ENCODE results near the gene FFAR2.
"Not testable (repeated sequence)": the region's sequence is repeated elsewhere in the genome, so short reads cannot be mapped to it uniquely, and the experiment has no call there.

The FFAR2 gene

GRCh38 chr19:35474594-35474993 is 26.5 kb downstream of the FFAR2 start:
- not testable (repeated sequence) for H3K4me1 ChIP-seq (ENCODE audit: insufficient read depth, low read length); H3K9ac ChIP-seq (ENCODE audit: low read depth, low read length); H3K36me3 ChIP-seq (ENCODE audit: insufficient read depth, low read length); H3K9me3 ChIP-seq (ENCODE audit: control insufficient read depth, insufficient read depth, low read length)

GRCh38 chr19:35476149-35476548 is 28.1 kb downstream of the FFAR2 start:
- Histone ChIP-seq H3K36me3 (ENCODE audit: insufficient read depth, low read length) (no peaks in the 10 kb centered on the region), H3K9ac (ENCODE audit: low read depth, low read length) (no peak overlapping the region), H3K4me1 (ENCODE audit: insufficient read depth, low read length) (no peaks in the 10 kb centered on the region), H3K9me3 (ENCODE audit: control insufficient read depth, insufficient read depth, low read length) (no peaks in the 10 kb centered on the region)

- no peaks in the 10 kb centered on the region for H3K4me1 ChIP-seq (ENCODE audit: insufficient read depth, low read length)
- no peaks in the 10 kb centered on the region for H3K9me3 ChIP-seq (ENCODE audit: control insufficient read depth, insufficient read depth, low read length)
- H3K36me3 ChIP-seq (ENCODE audit: insufficient read depth, low read length), result no peaks in the 10 kb centered on the region
- no peak overlapping the region for H3K9ac ChIP-seq (ENCODE audit: low read depth, low read length)
These were observed 31.0 kb downstream of the FFAR2 start for GRCh38 chr19:35478794-35479677.

GRCh38 chr19:35483089-35483488 is 35.0 kb downstream of the FFAR2 start:
- Histone ChIP-seq H3K9me3 (ENCODE audit: control insufficient read depth, insufficient read depth, low read length) (no peaks in the 10 kb centered on the region), H3K9ac (ENCODE audit: low read depth, low read length) (no peak overlapping the region), H3K4me1 (ENCODE audit: insufficient read depth, low read length) (no peaks in the 10 kb centered on the region), H3K36me3 (ENCODE audit: insufficient read depth, low read length) (no peaks in the 10 kb centered on the region)

- no peaks in the 10 kb centered on the region for H3K9me3 ChIP-seq (ENCODE audit: control insufficient read depth, insufficient read depth, low read length)
- no peaks in the 10 kb centered on the region for H3K4me1 ChIP-seq (ENCODE audit: insufficient read depth, low read length)
- H3K9ac ChIP-seq (ENCODE audit: low read depth, low read length), result no peak overlapping the region
- H3K36me3 ChIP-seq (ENCODE audit: insufficient read depth, low read length), result no peaks in the 10 kb centered on the region
These were observed 36.4 kb downstream of the FFAR2 start for GRCh38 chr19:35484252-35485036.

- no peak overlapping the region for H3K9ac ChIP-seq (ENCODE audit: low read depth, low read length)
- no peaks in the 10 kb centered on the region for H3K9me3 ChIP-seq (ENCODE audit: control insufficient read depth, insufficient read depth, low read length)
- no peaks in the 10 kb centered on the region for H3K36me3 ChIP-seq (ENCODE audit: insufficient read depth, low read length)
- H3K4me1 ChIP-seq (ENCODE audit: insufficient read depth, low read length), result no peaks in the 10 kb centered on the region
These were observed 38.2 kb downstream of the FFAR2 start for GRCh38 chr19:35486268-35486708.

- Histone ChIP-seq H3K4me1 (ENCODE audit: insufficient read depth, low read length) (no peaks in the 10 kb centered on the region), H3K9ac (ENCODE audit: low read depth, low read length) (no peak overlapping the region), H3K9me3 (ENCODE audit: control insufficient read depth, insufficient read depth, low read length) (no peaks in the 10 kb centered on the region), H3K36me3 (ENCODE audit: insufficient read depth, low read length) (no peaks in the 10 kb centered on the region)
These were observed 39.7 kb downstream of the FFAR2 start for GRCh38 chr19:35487656-35488182.

- H3K36me3 ChIP-seq (ENCODE audit: insufficient read depth, low read length), result no peaks in the 10 kb centered on the region
- no peaks in the 10 kb centered on the region for H3K4me1 ChIP-seq (ENCODE audit: insufficient read depth, low read length)
- no peaks in the 10 kb centered on the region for H3K9me3 ChIP-seq (ENCODE audit: control insufficient read depth, insufficient read depth, low read length)
- no peak overlapping the region for H3K9ac ChIP-seq (ENCODE audit: low read depth, low read length)
These were observed 40.6 kb downstream of the FFAR2 start for GRCh38 chr19:35488677-35489076.

GRCh38 chr19:35490364-35490763 is 42.3 kb downstream of the FFAR2 start, which contains the start of gene KRTDAP:
KRTDAP (minus strand) TSS chr19:35490464; CDS start chr19:35490442, 22 bp downstream.
- H3K9me3 ChIP-seq (ENCODE audit: control insufficient read depth, insufficient read depth, low read length), result no peaks in the 10 kb centered on the region
- no peaks in the 10 kb centered on the region for H3K36me3 ChIP-seq (ENCODE audit: insufficient read depth, low read length)
- no peaks in the 10 kb centered on the region for H3K4me1 ChIP-seq (ENCODE audit: insufficient read depth, low read length)
- H3K9ac ChIP-seq (ENCODE audit: low read depth, low read length), result no peak within 1 kb of the TSS

GRCh38 chr19:35491836-35492360 is 43.8 kb downstream of the FFAR2 start:
- H3K9me3 ChIP-seq (ENCODE audit: control insufficient read depth, insufficient read depth, low read length), result no peaks in the 10 kb centered on the region
- H3K36me3 ChIP-seq (ENCODE audit: insufficient read depth, low read length), result no peaks in the 10 kb centered on the region
- H3K9ac ChIP-seq (ENCODE audit: low read depth, low read length), result no peak overlapping the region
- H3K4me1 ChIP-seq (ENCODE audit: insufficient read depth, low read length), result no peaks in the 10 kb centered on the region

GRCh38 chr19:35493971-35494370 is 45.9 kb downstream of the FFAR2 start:
- H3K36me3 ChIP-seq (ENCODE audit: insufficient read depth, low read length), result no peaks in the 10 kb centered on the region
- no peaks in the 10 kb centered on the region for H3K4me1 ChIP-seq (ENCODE audit: insufficient read depth, low read length)
- no peak overlapping the region for H3K9ac ChIP-seq (ENCODE audit: low read depth, low read length)
- H3K9me3 ChIP-seq (ENCODE audit: control insufficient read depth, insufficient read depth, low read length), result no peaks in the 10 kb centered on the region

- no peaks in the 10 kb centered on the region for H3K36me3 ChIP-seq (ENCODE audit: insufficient read depth, low read length)
- no peaks in the 10 kb centered on the region for H3K4me1 ChIP-seq (ENCODE audit: insufficient read depth, low read length)
- no peak overlapping the region; the same call in 1 of the 2 replicates for H3K9ac ChIP-seq (ENCODE audit: low read depth, low read length)
- H3K9me3 ChIP-seq (ENCODE audit: control insufficient read depth, insufficient read depth, low read length), result no peaks in the 10 kb centered on the region
These were observed 47.3 kb downstream of the FFAR2 start for GRCh38 chr19:35495107-35496064.

GRCh38 chr19:35497406-35497805 is 49.3 kb downstream of the FFAR2 start:
- H3K9ac ChIP-seq (ENCODE audit: low read depth, low read length), result no peak overlapping the region
- no peaks in the 10 kb centered on the region for H3K36me3 ChIP-seq (ENCODE audit: insufficient read depth, low read length)
- no peaks in the 10 kb centered on the region for H3K4me1 ChIP-seq (ENCODE audit: insufficient read depth, low read length)
- no peaks in the 10 kb centered on the region for H3K9me3 ChIP-seq (ENCODE audit: control insufficient read depth, insufficient read depth, low read length)
